Measurements from ENCODE around the gene CEP63. TPM values are rescaled to one million over a fixed set of nuclear protein-coding genes. Genes with fewer than 3 reads are reported as not detected.

The CEP63 gene
- total RNA-seq, 1 donor = 13.8 TPM

DNA sequence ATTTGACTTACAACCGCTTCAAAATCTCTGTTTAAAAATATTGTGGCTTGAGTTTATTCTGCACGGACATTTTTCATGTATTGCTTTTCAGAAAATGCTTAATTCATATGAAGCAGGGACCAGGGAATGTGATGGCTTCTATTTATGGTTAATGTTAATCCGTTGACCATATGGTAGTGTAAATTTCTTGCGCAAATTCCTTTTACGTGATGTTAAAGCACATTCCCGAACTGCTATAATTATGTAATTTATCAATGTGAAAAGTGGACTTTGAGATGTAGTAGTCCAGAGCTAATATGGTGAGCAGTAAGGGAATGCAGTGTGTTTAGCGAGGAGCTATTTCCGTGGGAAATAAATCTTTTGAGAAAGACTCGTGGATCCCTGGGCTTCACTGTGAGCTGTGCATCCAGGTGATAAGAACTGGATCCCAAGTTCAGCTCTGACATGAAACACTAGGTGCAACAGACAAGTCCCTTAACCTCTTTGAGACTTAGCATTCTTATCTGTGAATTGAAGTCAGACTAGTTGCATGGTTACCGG, 27.4 kb upstream of the CEP63 start:
- TF ChIP-seq, protein P1, sequence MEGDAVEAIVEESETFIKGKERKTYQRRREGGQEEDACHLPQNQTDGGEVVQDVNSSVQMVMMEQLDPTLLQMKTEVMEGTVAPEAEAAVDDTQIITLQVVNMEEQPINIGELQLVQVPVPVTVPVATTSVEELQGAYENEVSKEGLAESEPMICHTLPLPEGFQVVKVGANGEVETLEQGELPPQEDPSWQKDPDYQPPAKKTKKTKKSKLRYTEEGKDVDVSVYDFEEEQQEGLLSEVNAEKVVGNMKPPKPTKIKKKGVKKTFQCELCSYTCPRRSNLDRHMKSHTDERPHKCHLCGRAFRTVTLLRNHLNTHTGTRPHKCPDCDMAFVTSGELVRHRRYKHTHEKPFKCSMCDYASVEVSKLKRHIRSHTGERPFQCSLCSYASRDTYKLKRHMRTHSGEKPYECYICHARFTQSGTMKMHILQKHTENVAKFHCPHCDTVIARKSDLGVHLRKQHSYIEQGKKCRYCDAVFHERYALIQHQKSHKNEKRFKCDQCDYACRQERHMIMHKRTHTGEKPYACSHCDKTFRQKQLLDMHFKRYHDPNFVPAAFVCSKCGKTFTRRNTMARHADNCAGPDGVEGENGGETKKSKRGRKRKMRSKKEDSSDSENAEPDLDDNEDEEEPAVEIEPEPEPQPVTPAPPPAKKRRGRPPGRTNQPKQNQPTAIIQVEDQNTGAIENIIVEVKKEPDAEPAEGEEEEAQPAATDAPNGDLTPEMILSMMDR (IDR thresholded peaks at IDR 0.05; ENCODE audit: insufficient read depth, low read depth, low read length) = no peak
- DNase-seq (ENCODE audit: low read depth) = no peak
- no peak overlapping the region for H3K4me3 ChIP-seq (ENCODE audit: low read depth, low read length)

DNA sequence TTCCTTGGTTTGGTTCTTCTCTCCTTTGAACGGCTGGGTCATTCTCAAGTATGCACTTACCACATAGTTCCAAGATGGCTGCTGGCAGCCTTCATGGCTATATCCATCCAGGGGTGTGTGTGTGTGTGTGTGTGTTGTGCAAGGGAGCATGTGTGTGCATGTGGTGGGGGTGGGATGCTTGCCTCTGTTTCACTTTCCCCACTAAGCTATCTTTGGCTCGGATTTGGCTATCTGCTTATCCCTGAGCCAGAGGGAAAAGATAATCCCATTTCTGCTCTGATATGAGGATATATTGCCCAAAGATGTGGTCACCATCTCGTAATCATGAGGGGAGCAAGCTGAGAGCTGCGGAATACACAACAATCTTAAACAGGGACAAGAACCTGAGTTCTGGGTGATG, 26.3 kb upstream of the CEP63 start:
- DNase-seq (ENCODE audit: low read depth) = peak; percentile 48
- no peak overlapping the region for H3K4me3 ChIP-seq (ENCODE audit: low read depth, low read length)
- TF ChIP-seq, protein P1 (IDR thresholded peaks at IDR 0.05; ENCODE audit: insufficient read depth, low read depth, low read length) = no peak

DNA sequence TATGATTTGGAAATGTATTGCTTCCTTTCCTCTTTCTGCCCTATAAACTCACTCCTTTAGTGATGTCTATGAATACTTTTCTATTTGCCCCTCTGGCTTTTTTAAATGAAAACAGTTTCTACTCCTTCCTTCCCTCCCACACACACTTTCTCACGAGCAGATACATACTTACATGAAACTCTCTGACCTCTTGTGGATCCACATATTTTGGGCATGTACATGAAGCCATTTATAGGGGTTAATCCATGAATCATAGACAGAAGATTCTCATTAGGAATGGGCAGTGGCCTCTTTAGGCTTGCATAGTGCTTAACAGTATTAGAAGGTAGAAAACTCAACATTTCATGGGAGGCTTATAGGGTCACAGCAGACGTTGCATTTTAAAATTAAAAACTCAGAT, 24.9 kb upstream of the CEP63 start:
- DNase-seq (ENCODE audit: low read depth) = peak; percentile 82

DNA sequence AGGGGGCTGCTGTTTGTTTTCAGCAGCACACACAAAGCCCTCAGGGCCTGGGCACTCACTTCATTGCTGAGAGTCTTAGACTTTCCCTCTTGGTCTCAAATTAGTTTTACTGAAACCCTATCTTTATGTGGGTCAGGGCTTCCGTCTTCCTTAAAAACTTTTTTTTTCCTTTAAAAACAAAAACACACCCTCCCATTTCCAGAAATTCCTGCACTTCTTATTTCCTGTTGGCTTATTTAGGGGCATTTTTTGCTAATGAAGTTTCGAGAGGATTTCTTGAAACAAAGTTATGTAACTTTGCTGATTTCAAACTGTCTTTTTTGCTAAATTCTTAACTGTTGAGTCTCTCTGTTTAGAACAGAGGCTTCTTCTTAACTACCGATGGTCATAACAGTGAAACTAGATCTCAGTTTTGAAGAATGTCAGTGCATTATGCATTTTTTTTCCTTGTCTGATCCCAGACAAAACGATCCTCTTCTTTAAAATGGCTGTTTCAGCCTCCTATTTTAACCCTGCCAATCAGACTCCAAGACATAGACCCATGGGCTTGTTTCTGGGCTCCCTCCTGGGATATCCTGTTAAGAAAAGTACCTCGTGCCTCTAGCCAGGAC, 23.4 kb upstream of the CEP63 start:
- TF ChIP-seq, protein P1 (IDR thresholded peaks at IDR 0.05; ENCODE audit: insufficient read depth, low read depth, low read length) = no peak
- peak; percentile 82 for DNase-seq (ENCODE audit: low read depth)
- no peak overlapping the region for H3K4me3 ChIP-seq (ENCODE audit: low read depth, low read length)

More for the DNA sequence above, 24.9 kb upstream of the CEP63 start:
- TF ChIP-seq, protein P1 (IDR thresholded peaks at IDR 0.05; ENCODE audit: insufficient read depth, low read depth, low read length) = no peak
- no peak overlapping the region for H3K4me3 ChIP-seq (ENCODE audit: low read depth, low read length)

DNA sequence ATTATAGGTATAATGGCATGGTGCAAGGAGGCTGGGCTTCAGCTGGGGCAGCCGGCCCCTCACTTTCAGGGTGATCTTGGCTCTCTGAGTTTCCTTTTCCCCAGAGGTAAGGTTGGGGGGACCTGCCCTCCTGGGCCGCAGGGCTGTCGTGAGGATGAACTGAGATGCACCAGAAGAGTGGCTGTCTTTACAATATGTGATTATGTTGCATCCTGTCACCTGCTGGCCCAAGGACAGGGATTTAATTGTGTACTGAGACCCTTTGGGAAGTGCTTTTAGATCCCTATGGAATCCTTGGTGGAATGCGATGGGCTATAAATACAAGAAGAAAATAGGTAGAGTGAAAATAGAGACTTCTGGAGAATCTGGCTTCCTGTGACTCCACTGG, 22.2 kb upstream of the CEP63 start:
- TF ChIP-seq, protein P1 (IDR thresholded peaks at IDR 0.05; ENCODE audit: insufficient read depth, low read depth, low read length) = no peak
- no peak for DNase-seq (ENCODE audit: low read depth)
- no peak overlapping the region for H3K4me3 ChIP-seq (ENCODE audit: low read depth, low read length)

DNA sequence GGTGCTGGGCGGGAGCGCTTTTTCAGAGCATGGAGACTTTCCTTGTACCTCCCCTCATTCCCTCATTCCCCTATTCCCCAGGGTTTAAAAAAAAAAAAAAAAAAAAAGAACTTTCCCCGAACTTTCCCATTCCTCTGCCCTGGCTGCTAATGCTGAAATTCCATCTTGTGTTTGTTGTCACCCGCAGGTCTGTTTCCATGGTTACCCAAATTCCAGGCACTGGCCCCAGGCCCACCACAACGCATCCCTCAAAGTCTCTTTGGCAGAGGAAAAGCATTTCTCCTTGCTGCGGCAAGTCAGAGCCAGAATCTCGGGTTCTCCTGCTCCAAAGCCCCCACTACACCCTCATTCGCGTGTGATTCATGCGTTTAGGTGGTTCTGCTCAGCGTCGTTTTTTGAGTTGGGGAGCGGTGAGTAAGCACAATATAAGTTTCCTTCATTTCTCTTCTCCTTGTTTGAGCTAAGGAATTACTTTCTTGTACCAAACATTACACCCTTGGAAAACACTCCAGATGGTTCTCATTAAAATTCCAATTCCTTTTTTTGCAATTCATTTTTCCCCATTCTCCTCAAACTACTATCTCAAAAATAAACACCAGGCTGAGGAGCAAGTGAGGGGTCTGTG, 21.7 kb upstream of the CEP63 start:
- TF ChIP-seq, protein P1 (IDR thresholded peaks at IDR 0.05; ENCODE audit: insufficient read depth, low read depth, low read length) = no peak
- peak; percentile 93 for DNase-seq (ENCODE audit: low read depth)
- H3K4me3 ChIP-seq (ENCODE audit: low read depth, low read length) = peak overlapping the region; percentile 10

Measured in fibroblast of villous mesenchyme (primary cell).